ENCODE data around the gene SEPSECS. TPM values are rescaled to one million over a fixed set of nuclear protein-coding genes. Genes with fewer than 3 reads are reported as not detected.
A peak's percentile ranks its signal among the peaks of the same experiment; 100 is the strongest.

The SEPSECS gene
- total and polyA plus RNA-seq, 2 of the 8 experiments (the other 6 are each of a cell fraction or from before 2014, with no cell fraction given) = 1.9 to 4.1 TPM

GRCh38 chr4:25078523-25078922 is 81.7 kb downstream of the SEPSECS start:
- FAIRE-seq (peak; percentile 39), DNase-seq (ENCODE audit: low read depth in 1 of 2, low spot score in 2 of 2) (no peak)
- no peak overlapping the region for H3K23ac ChIP-seq (ENCODE audit: insufficient read length)
- no peak overlapping the region for H4K5ac ChIP-seq (ENCODE audit: insufficient read length, low read depth, low read length)
- no peaks in the 10 kb centered on the region for H3K9me3 ChIP-seq (ENCODE audit: insufficient read depth in 2 of 2, low read depth in 1 of 2, low read length in 1 of 2)
- H3K79me2 ChIP-seq (ENCODE audit: control insufficient read depth in 1 of 2, insufficient read depth in 2 of 2, low read length in 2 of 2) = no peaks in the 10 kb centered on the region
- WGBS, 2 experiments (ENCODE audit: extremely low coverage in 1 of 2, insufficient coverage in 1 of 2, insufficient read length in 1 of 2, insufficient replicate concordance in 2 of 2, low coverage in 1 of 2, low lambda C conversion rate in 2 of 2, missing lambda C conversion rate in 1 of 2) = 74% methylated on average over 4 of the region's 4 CpGs; no CpG with 5 or more reads in 1 of the 2 experiments
- no peak overlapping the region for H3K56ac ChIP-seq (replicated peaks; ENCODE audit: insufficient read length, low read depth, low read length)
- peaks cover 0 to 2% (median 0%) of the 10 kb centered on the region in 4 experiments; a peak in 2 of 7 replicates for H3K4me1 ChIP-seq (replicated peaks in 1 of 4; ENCODE audit: control insufficient read depth in 3 of 4, insufficient read depth in 4 of 4, low read length in 3 of 4)
- no peak overlapping the region for H3K4me3 ChIP-seq (ENCODE audit: extremely low read depth in 1 of 4, insufficient read depth in 2 of 4, low read depth in 3 of 4, low read length in 4 of 4)
- no peak overlapping the region for H3K14ac ChIP-seq (ENCODE audit: insufficient read length)
- no peak overlapping the region for H3K18ac ChIP-seq (ENCODE audit: extremely low read depth, low read length)
- H4K8ac ChIP-seq (ENCODE audit: extremely low read depth, insufficient read depth, low read length) = no peak overlapping the region
- H3K27ac ChIP-seq (ENCODE audit: low read depth, low read length) = no peak overlapping the region
- POLR2A ChIA-PET (ENCODE audit: partially characterized antibody) = no interaction called here
- no peaks in the 10 kb centered on the region for H3K36me3 ChIP-seq (ENCODE audit: control insufficient read depth in 2 of 4, insufficient read depth in 4 of 4, low read length in 3 of 4)
- H3K23me2 ChIP-seq (ENCODE audit: low read depth, low read length) = no peaks in the 10 kb centered on the region
- H2BK120ac ChIP-seq (replicated peaks; ENCODE audit: low read depth, low read length) = no peak overlapping the region
- no peak overlapping the region for H2AK5ac ChIP-seq (ENCODE audit: low read depth, low read length)
- no peak overlapping the region; the same call in 1 of the 2 replicates for H2BK20ac ChIP-seq (ENCODE audit: low read length)
- H3K27me3 ChIP-seq (replicated peaks in 1 of 4; ENCODE audit: control insufficient read depth in 3 of 4, extremely low read depth in 1 of 4, insufficient read depth in 3 of 4, low read length in 3 of 4) = no peaks in the 10 kb centered on the region
- H3K79me1 ChIP-seq (ENCODE audit: low read depth, low read length) = no peaks in the 10 kb centered on the region
- H4K20me1 ChIP-seq (replicated peaks in 1 of 2; ENCODE audit: control insufficient read depth in 1 of 2, insufficient read depth in 2 of 2, low read length in 2 of 2) = no peaks in the 10 kb centered on the region
- H2BK12ac ChIP-seq (ENCODE audit: low read depth, low read length) = no peak overlapping the region
- CTCF ChIA-PET (ENCODE audit: partially characterized antibody) = interaction anchor here (0.7 to 1.3 kb wide), 2 partner anchors 9 to 33 kb away, joined by 3 to 5 read pairs; no protein-coding TSS in a partner anchor
- H3K4ac ChIP-seq (replicated peaks; ENCODE audit: insufficient read length, low read depth, low read length) = no peak overlapping the region
- TF ChIP-seq YY1 (IDR thresholded peaks at IDR 0.05; ENCODE audit: low read depth, low read length) = peak; percentile 20; the same call in 1 of the 2 replicates
- no peak for TF ChIP-seq POLR2A (IDR thresholded peaks at IDR 0.05; ENCODE audit: control extremely low read depth in 1 of 2, low read depth in 2 of 2, low read length in 2 of 2)
- TF ChIP-seq MAX (IDR thresholded peaks at IDR 0.05) = peak; percentile 27; the same call in 1 of the 2 replicates
- no peak overlapping the region for H4K91ac ChIP-seq (replicated peaks; ENCODE audit: insufficient read length, low read length)
- no peak overlapping the region for H3K4me2 ChIP-seq (ENCODE audit: insufficient read depth in 1 of 2, low read depth in 2 of 2, low read length in 2 of 2)
- 0 out of 2 replicates have a peak overlapping the region, but pooled peaks have one; percentile 36 for H2AFZ ChIP-seq (ENCODE audit: low read length)
- H3K9ac ChIP-seq (replicated peaks in 1 of 4; ENCODE audit: extremely low read depth in 1 of 4, low read depth in 3 of 4, low read length in 3 of 4) = no peak overlapping the region
- H2BK15ac ChIP-seq (ENCODE audit: low read length) = no peak overlapping the region
- no peak overlapping the region for H2BK5ac ChIP-seq (ENCODE audit: low read depth, low read length)

All from H1 (cell line).